ENCODE measurements around the gene COL18A1.

DNA sequence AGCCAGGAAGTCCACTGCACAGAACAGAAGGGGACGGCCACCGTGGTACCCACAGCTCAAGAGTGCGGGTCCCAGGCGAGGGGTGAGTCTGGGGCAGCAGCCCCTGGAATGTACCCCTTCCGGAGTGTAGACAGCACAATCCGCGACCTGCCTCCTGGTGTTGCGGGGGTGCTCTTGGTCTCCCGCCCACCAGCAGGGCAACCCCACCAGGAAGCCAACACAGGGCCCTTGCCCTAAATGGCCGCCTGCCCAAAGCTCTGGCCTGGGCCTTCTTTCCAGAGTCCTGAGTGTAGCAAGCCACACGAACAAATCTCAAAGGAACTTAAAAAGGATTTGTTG, 138.4 kb downstream of the COL18A1 start:
- TF ChIP-seq, protein P1, sequence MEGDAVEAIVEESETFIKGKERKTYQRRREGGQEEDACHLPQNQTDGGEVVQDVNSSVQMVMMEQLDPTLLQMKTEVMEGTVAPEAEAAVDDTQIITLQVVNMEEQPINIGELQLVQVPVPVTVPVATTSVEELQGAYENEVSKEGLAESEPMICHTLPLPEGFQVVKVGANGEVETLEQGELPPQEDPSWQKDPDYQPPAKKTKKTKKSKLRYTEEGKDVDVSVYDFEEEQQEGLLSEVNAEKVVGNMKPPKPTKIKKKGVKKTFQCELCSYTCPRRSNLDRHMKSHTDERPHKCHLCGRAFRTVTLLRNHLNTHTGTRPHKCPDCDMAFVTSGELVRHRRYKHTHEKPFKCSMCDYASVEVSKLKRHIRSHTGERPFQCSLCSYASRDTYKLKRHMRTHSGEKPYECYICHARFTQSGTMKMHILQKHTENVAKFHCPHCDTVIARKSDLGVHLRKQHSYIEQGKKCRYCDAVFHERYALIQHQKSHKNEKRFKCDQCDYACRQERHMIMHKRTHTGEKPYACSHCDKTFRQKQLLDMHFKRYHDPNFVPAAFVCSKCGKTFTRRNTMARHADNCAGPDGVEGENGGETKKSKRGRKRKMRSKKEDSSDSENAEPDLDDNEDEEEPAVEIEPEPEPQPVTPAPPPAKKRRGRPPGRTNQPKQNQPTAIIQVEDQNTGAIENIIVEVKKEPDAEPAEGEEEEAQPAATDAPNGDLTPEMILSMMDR (conservative IDR thresholded peaks at IDR 0.05): no peak
- TF ChIP-seq ZFX (IDR thresholded peaks at IDR 0.05): no peak
